IPS DF 4.7 (cell line): ENCODE results near the gene LTF.
"Not testable (repeated sequence)": the region's sequence is repeated elsewhere in the genome, so short reads cannot be mapped to it uniquely, and the experiment has no call there.

ENCODE experiments used
- DNase-seq: peaks from one replicate; pipeline ENCODE4 v3.0.0-alpha.2; 2013; ENCODE audit warnings: low spot score; ENCODE audit errors: extremely low read depth

LTF gene

GRCh38 chr3:46442576-46443530 lies 21.9 kb downstream of the LTF start:
- no peak for DNase-seq

GRCh38 chr3:46440531-46441294 lies 24.0 kb downstream of the LTF start:
- no peak for DNase-seq

- no peak for DNase-seq
These were observed 25.9 kb downstream of the LTF start for GRCh38 chr3:46438831-46439230.

- no peak for DNase-seq
These were observed 29.5 kb downstream of the LTF start for GRCh38 chr3:46435081-46435726.

DNA sequence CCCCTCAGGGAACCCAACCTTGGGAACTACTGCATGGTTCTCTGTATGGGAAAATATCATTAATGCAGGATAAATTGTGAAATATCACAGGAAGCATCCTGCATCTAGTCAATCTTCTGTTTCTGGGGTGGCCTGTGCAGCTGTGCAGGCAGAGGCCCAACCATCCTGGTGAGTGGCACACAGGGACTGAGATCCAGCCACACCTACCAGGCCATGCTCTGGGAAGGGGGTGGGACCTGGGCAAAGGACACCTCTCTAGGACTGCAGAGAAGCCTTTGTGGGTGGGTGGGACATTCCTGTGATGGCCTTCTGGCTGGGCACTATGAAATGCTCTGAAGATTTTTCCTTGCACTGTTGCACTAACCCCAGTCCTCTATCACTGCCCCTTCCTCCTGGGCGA lies 30.9 kb downstream of the LTF start:
- DNase-seq = no peak

- DNase-seq = not testable (repeated sequence)
These were observed 31.6 kb downstream of the LTF start for GRCh38 chr3:46433118-46433517.

- DNase-seq = not testable (repeated sequence)
These were observed 32.8 kb downstream of the LTF start for GRCh38 chr3:46431905-46432304.

DNA sequence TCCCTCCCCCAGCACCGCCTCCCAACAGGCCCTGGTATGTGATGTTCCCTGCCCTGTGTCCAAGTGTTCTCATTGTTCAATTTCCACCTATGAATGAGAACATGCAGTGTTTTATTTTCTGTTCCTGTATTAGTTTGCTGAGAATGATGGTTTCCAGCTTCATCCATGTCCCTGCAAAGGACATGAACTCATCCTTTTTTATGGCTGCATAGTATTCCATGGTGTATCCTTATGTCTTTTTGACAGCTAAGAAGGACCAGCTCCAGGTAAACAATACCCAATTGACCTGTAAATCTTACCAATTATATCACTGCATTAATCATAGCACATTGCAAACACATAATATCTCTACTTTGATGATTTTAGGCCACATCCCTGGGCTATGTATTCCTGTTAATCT lies 33.8 kb downstream of the LTF start:
- DNase-seq = not testable (repeated sequence)

DNA sequence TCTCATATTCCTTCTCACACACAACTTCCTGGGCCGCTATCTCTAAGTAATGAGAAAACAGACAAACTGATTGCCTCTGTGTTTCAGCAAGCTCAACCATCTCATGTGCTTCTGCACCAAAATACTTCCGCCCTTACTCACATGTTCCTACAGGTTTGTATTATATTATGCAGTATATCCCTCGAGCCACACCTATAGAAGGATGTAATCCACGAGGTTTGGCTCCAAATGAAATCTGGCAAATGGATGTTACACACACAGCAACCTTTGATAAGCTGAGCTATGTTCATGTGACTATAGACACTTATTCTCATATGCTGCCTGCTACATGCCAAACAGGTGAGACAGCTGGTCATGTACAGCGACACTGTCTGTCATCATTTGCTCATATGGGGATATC lies 35.0 kb downstream of the LTF start:
- no peak for DNase-seq

GRCh38 chr3:46429250-46429649 lies 35.5 kb downstream of the LTF start:
- DNase-seq = no peak

DNA sequence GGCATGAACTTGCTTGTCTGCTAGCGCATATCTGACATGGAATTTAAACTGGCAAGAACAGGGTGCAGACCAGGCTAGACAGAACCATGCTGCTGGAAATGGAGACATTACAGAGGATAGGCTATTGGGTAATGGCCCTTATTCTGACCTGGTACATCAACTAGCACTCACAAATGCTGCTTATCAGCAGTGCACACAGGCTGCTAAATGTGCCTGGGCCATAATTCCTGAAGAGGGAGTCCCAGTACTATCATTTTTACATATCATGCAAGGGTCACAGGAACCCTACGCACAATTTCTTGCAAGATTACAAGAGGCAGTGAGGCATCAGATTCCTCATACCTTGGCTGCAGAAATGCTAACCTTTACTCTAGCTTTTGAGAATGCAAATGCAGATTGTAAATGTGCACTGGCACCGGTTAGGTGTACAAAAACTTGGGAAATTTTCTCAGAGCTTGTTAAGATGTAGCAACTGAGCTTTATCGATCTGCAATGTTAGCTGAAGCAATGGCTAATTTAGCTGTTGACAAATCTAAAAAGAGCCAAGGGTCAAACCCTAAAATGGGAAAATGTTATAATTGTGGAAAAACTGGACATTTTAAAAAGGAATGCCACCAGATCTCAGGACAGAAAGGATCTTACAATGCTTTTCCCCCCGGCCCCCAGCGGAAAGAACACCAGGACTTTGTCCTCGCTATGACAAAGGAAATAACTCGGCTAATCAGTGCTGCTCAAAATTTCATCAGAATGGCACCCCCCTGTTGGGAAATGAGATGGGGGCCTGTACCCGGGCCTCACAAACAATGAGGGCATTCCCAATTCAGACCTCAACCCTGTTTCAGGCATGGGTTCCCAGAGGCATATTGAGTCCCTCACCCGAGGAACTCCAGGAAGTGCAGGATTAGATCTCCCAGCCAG lies 36.5 kb downstream of the LTF start:
- DNase-seq = no peak

GRCh38 chr3:46427404-46427803 lies 37.3 kb downstream of the LTF start:
- DNase-seq = not testable (repeated sequence)

GRCh38 chr3:46426476-46426875 lies 38.2 kb downstream of the LTF start:
- DNase-seq = not testable (repeated sequence)

- DNase-seq = no peak
These were observed 41.1 kb downstream of the LTF start for GRCh38 chr3:46423588-46423987.

GRCh38 chr3:46422617-46423016 lies 42.1 kb downstream of the LTF start:
- DNase-seq = no peak

- no peak for DNase-seq
These were observed 43.8 kb downstream of the LTF start for GRCh38 chr3:46420931-46421330.

GRCh38 chr3:46419816-46420215 lies 44.9 kb downstream of the LTF start:
- DNase-seq = no peak

GRCh38 chr3:46417841-46418611 lies 46.7 kb downstream of the LTF start:
- DNase-seq = no peak

- no peak for DNase-seq
These were observed 47.7 kb downstream of the LTF start for GRCh38 chr3:46416811-46417510.
